HG03045 (cell line): ENCODE data around the gene PPP2R1B.

Source experiments
- ATAC-seq: cut with Tn5 transposase; IDR thresholded peaks from one replicate; pipeline ENCODE4 v1.9.1; 2021; ENCODE audit warnings: mild to moderate bottlenecking, moderate library complexity; ENCODE audit not compliant: unreplicated experiment

PPP2R1B gene

GRCh38 chr11:111698852-111699559 is 67.2 kb downstream of the PPP2R1B start:
- ATAC-seq = no peak

- ATAC-seq = no peak
Observed at GRCh38 chr11:111697933-111698371, 68.2 kb downstream of the PPP2R1B start.

GRCh38 chr11:111696556-111696955 is 69.6 kb downstream of the PPP2R1B start:
- ATAC-seq = no peak

- no peak for ATAC-seq
Observed at GRCh38 chr11:111694851-111695250, 71.3 kb downstream of the PPP2R1B start.

- ATAC-seq = no peak
Observed at GRCh38 chr11:111693224-111693937, 72.8 kb downstream of the PPP2R1B start.

- ATAC-seq = no peak
Observed at GRCh38 chr11:111691741-111692140, 74.4 kb downstream of the PPP2R1B start.

GRCh38 chr11:111691176-111691575 is 75.0 kb downstream of the PPP2R1B start:
- ATAC-seq = no peak

- no peak for ATAC-seq
Observed at GRCh38 chr11:111688013-111688412, 78.2 kb downstream of the PPP2R1B start.

- ATAC-seq = no peak
Observed at GRCh38 chr11:111684251-111684650, 81.9 kb downstream of the PPP2R1B start.

- no peak for ATAC-seq
Observed at GRCh38 chr11:111683806-111684205, 82.4 kb downstream of the PPP2R1B start.

GRCh38 chr11:111680486-111681175 is 85.6 kb downstream of the PPP2R1B start:
- ATAC-seq = no peak
